ENCODE data around the gene NME8. TPM values are rescaled to one million over a fixed set of nuclear protein-coding genes. Genes with fewer than 3 reads are reported as not detected.

The NME8 gene
- total RNA-seq, 1 donor from 2014 or later, result 0.14 TPM

DNA sequence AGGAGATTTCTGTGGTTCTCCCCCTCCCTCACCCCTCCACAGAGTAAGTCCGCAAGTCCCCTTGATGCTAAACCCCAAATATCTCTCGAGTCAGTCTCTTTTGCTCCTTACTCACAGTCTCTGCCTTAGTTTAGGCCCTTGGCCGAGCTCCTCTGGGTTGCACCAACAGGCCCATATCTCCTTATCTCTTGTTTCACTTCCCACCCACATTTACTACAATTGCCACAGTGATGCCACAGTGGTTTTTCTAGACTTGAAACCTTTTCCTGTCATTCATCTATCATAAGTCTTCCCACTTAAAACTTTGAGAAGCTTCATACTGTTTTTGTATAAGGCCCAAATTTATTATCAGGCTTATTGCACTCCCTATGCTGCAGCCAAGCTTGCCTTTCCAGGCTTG, 23.4 kb upstream of the NME8 start:
- Mint-ChIP-seq H3K4me3 (no peak overlapping the region), H3K4me1 (ENCODE audit: unreplicated experiment) (no peaks in the 10 kb centered on the region), H3K27me3 (peaks cover 2% of the 10 kb centered on the region), H3K36me3 (no peaks in the 10 kb centered on the region), H3K9me3 (no peaks in the 10 kb centered on the region), H3K27ac (no peak overlapping the region)
- DNase-seq (ENCODE audit: extremely low spot score, unreplicated experiment), result no peak
- TF ChIP-seq CTCF (conservative IDR thresholded peaks at IDR 0.05), result no peak

- H3K4me3 Mint-ChIP-seq, result no peak overlapping the region
- H3K9me3 Mint-ChIP-seq, result no peaks in the 10 kb centered on the region
- no peaks in the 10 kb centered on the region for H3K4me1 Mint-ChIP-seq (ENCODE audit: unreplicated experiment)
- H3K36me3 Mint-ChIP-seq, result no peaks in the 10 kb centered on the region
- no peak for TF ChIP-seq CTCF (conservative IDR thresholded peaks at IDR 0.05)
- peaks cover 5% of the 10 kb centered on the region for H3K27me3 Mint-ChIP-seq
- DNase-seq (ENCODE audit: extremely low spot score, unreplicated experiment), result no peak
- H3K27ac Mint-ChIP-seq, result no peak overlapping the region
Observed at GRCh38 chr7:37826825-37827224, 21.6 kb upstream of the NME8 start.

DNA sequence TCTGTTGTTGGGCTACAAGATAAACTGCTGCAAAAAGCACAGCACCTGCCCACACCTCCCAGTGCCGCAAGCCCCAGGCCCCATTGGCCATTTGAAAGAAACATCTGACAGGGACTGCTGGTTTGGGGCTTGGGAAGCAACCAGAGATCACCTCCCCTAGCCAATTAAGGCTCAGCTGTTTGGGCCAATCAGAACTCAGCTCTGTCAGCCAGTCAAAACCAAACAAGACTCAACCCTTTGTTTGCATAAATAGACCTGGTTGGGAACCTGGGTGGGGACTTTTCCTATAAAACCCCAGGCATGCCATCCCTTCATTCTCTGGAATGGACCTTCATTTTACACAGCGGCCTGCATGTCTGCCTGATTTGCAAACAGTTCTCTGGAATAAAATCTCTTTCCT, 17.2 kb upstream of the NME8 start:
- Mint-ChIP-seq H3K27me3 (peaks cover 15% of the 10 kb centered on the region), H3K4me3 (no peak overlapping the region), H3K4me1 (ENCODE audit: unreplicated experiment) (no peaks in the 10 kb centered on the region), H3K9me3 (no peaks in the 10 kb centered on the region), H3K27ac (no peak overlapping the region), H3K36me3 (no peaks in the 10 kb centered on the region)
- no peak for DNase-seq (ENCODE audit: extremely low spot score, unreplicated experiment)
- no peak for TF ChIP-seq CTCF (conservative IDR thresholded peaks at IDR 0.05)

GRCh38 chr7:37832194-37832593, 16.2 kb upstream of the NME8 start:
- H3K9me3 Mint-ChIP-seq, result no peaks in the 10 kb centered on the region
- no peak for TF ChIP-seq CTCF (conservative IDR thresholded peaks at IDR 0.05)
- H3K36me3 Mint-ChIP-seq, result no peaks in the 10 kb centered on the region
- peaks cover 15% of the 10 kb centered on the region for H3K27me3 Mint-ChIP-seq
- H3K4me3 Mint-ChIP-seq, result no peak overlapping the region
- no peak for DNase-seq (ENCODE audit: extremely low spot score, unreplicated experiment)
- H3K4me1 Mint-ChIP-seq (ENCODE audit: unreplicated experiment), result no peaks in the 10 kb centered on the region
- H3K27ac Mint-ChIP-seq, result no peak overlapping the region

DNA sequence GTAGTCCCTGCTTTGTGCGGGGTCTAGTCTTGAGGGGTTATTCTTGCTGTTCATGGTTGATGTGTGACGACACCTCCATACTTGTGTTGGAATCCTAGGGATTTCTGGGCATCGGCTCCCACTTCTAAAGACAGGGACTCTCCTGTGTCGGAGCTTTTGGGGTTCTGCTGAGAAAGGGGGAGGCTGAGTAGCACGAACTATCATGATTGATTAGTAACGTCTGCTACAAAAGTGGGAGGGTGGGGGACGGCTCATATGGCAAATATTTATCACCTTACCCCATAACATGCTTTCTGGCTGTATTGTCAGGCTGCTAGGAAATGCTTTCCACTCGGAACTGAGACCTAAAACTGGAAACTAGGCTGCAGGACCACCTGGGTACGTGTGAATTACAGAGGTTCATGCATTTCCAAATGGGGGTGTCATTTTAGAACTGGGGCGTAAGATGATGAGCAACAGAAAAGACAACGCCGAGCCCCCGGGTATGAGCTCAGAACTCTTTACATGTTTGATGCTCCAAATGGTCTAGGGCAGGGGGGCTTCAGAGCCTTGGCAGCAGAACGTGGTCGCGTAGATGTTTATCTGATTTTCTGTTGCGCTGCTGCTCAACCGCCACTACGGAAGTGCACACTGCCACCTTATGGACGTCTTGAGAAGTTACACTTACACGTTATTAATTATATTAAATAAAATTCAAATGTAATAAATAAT, 15.1 kb upstream of the NME8 start:
- no peaks in the 10 kb centered on the region for H3K9me3 Mint-ChIP-seq
- no peak overlapping the region for H3K27ac Mint-ChIP-seq
- no peaks in the 10 kb centered on the region for H3K36me3 Mint-ChIP-seq
- peak; percentile 89 for TF ChIP-seq CTCF (conservative IDR thresholded peaks at IDR 0.05)
- peaks cover 15% of the 10 kb centered on the region for H3K27me3 Mint-ChIP-seq
- DNase-seq (ENCODE audit: extremely low spot score, unreplicated experiment), result no peak
- H3K4me1 Mint-ChIP-seq (ENCODE audit: unreplicated experiment), result no peaks in the 10 kb centered on the region
- H3K4me3 Mint-ChIP-seq, result peak overlapping the region; percentile 77

DNA sequence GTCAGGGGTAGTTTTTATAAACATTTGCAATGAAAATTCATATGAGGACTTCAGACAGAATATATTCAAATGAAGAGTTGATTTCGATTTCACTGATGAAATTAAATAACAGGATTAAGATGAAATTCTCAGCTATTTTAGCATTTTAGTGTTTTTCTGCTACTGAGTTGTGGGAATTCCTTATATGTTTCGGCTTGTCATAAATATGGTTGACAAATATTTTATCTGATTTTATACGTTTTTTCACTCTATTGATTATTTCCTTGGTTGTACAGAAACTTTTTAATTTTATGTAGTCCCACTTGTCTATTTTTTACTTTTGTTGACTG, 14.6 kb upstream of the NME8 start:
- peak; percentile 39 for TF ChIP-seq CTCF (conservative IDR thresholded peaks at IDR 0.05)
- no peak for DNase-seq (ENCODE audit: extremely low spot score, unreplicated experiment)
- no peak overlapping the region for H3K27ac Mint-ChIP-seq
- H3K4me1 Mint-ChIP-seq (ENCODE audit: unreplicated experiment), result no peaks in the 10 kb centered on the region
- peaks cover 15% of the 10 kb centered on the region for H3K27me3 Mint-ChIP-seq
- no peaks in the 10 kb centered on the region for H3K9me3 Mint-ChIP-seq
- H3K36me3 Mint-ChIP-seq, result no peaks in the 10 kb centered on the region
- no peak overlapping the region for H3K4me3 Mint-ChIP-seq
